ENCODE data around the gene PDIA3. TPM values are rescaled to one million over a fixed set of nuclear protein-coding genes. Genes with fewer than 3 reads are reported as not detected.
A peak's percentile ranks its signal among the peaks of the same experiment; 100 is the strongest.

Gene PDIA3
- total RNA-seq, 4 donors from 2014 or later = 29.5 to 115 (median 98.6) TPM

DNA sequence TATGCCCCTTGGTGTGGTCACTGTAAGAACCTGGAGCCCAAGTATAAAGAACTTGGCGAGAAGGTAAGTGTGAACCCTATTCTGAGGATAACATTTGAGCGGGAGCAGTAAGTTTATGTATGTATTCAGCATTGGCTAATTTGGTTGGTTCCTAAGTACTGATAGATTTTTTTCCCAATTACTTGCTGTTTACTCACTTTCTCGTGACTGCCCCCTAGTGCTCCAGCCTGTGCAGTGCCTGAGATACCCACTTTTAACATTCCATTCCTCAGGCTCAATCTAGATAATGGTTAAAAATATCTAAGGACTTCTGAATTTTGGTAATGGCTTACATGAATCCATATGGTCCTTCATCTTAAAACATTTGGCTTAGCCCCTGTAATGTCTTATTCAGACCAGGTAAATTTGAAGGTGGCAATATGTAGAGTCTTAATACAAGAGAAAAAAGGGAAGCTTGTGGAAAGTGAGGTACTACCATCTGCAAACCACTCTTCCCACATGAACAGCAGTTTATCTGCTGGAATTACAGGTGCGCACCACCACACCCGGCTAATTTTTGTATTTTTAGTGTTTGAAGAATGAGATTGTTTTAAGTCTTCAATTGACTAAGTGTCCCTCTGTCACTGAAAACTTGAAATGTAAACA, 23.5 kb downstream of the PDIA3 start:
- H3K4me1 ChIP-seq = peaks cover 0 to 10% (median 2%) of the 10 kb centered on the region in 4 donors
- DNase-seq = peak; percentile 63
- no peaks in the 10 kb centered on the region for H3K27me3 ChIP-seq
- peaks cover 0 to 80% (median 40%) of the 10 kb centered on the region in 4 donors for H3K36me3 ChIP-seq
- H3K27ac ChIP-seq = no peak overlapping the region
- 61 to 64% methylated on average over 3 to 5 of the region's 5 CpGs for WGBS, 2 donors (ENCODE audit: low coverage in 1 of 2)
- in situ Hi-C loops (cut with MboI; ENCODE audit: low pct_ligation_motif_present in 1 of 4, low pct_unique_long_range_greater_than_20kb in 1 of 4, low sequenced_read_pairs in 3 of 4) (no loop called here), intact Hi-C loops (cut with DNase I; ENCODE audit: low total_unique reads) (no loop called here)
- TF ChIP-seq POLR2AphosphoS5 (IDR thresholded peaks at IDR 0.05) = no peak
- TF ChIP-seq, protein P1, sequence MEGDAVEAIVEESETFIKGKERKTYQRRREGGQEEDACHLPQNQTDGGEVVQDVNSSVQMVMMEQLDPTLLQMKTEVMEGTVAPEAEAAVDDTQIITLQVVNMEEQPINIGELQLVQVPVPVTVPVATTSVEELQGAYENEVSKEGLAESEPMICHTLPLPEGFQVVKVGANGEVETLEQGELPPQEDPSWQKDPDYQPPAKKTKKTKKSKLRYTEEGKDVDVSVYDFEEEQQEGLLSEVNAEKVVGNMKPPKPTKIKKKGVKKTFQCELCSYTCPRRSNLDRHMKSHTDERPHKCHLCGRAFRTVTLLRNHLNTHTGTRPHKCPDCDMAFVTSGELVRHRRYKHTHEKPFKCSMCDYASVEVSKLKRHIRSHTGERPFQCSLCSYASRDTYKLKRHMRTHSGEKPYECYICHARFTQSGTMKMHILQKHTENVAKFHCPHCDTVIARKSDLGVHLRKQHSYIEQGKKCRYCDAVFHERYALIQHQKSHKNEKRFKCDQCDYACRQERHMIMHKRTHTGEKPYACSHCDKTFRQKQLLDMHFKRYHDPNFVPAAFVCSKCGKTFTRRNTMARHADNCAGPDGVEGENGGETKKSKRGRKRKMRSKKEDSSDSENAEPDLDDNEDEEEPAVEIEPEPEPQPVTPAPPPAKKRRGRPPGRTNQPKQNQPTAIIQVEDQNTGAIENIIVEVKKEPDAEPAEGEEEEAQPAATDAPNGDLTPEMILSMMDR (IDR thresholded peaks at IDR 0.05) = peak; percentile 69 to 83 (median 76)
- H3K4me3 ChIP-seq = no peak overlapping the region
- H3K9me3 ChIP-seq = no peaks in the 10 kb centered on the region

DNA sequence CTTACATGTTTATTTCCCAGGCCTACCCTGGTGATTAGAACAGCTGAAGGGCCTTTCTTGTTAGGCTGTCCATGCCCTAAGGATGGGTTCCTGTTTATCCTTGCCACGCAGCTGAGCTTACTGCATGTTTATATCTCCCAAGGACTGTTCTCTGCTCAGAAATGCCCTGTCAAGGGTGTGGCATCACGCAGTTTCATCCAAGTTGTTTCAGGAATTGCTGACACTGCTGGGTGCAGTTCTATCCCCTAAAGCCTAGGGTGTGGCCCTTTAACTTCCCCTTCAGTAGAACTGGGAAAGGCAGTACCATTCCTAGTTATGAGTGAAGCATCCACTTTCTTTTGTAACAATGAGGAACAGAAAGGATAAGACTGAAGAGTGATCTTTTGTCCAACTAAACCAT, 25.6 kb downstream of the PDIA3 start:
- Histone ChIP-seq H3K4me1 (peaks cover 0 to 25% (median 8%) of the 10 kb centered on the region in 4 donors), H3K36me3 (peaks cover 0 to 60% (median 29%) of the 10 kb centered on the region in 4 donors), H3K4me3 (no peak overlapping the region), H3K27me3 (no peaks in the 10 kb centered on the region), H3K9me3 (no peaks in the 10 kb centered on the region), H3K27ac (peak overlapping the region in 3 of 4 donors; percentile 26 to 37 (median 28))
- TF ChIP-seq POLR2A (IDR thresholded peaks at IDR 0.05) (no peak), POLR2AphosphoS5 (IDR thresholded peaks at IDR 0.05) (no peak), EP300 (IDR thresholded peaks at IDR 0.05; ENCODE audit: low read depth) (no peak)
- TF ChIP-seq, protein P1 (IDR thresholded peaks at IDR 0.05) = no peak
- in situ Hi-C loops (cut with MboI; ENCODE audit: low pct_ligation_motif_present in 1 of 4, low pct_unique_long_range_greater_than_20kb in 1 of 4, low sequenced_read_pairs in 3 of 4) = no loop called here
- no peak for DNase-seq
- WGBS, 2 donors (ENCODE audit: low coverage in 1 of 2) = 31 to 38% methylated on average over 2 of the region's 2 CpGs
- intact Hi-C loops (cut with DNase I; ENCODE audit: low total_unique reads) = no loop called here

DNA sequence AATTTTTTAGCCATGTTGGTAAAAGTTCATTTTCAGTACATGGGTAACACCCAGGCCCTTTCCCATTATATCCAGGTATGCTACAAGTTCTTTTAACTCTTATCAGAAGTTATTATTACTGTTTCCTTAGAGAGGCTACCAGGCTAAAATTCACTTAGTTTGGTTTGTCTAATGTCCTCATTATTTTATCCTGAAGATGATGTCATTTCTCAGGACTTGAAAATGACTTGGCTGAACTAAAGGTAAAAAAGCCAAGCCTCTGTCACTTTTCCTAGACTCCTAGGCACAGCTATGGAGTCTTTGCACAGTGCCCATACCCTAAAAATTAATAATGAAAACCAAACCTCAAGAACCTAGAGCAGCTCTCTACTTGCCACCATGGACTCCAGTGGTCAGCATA, 26.4 kb downstream of the PDIA3 start:
- peaks cover 0 to 53% (median 25%) of the 10 kb centered on the region in 4 donors for H3K36me3 ChIP-seq
- TF ChIP-seq POLR2A (IDR thresholded peaks at IDR 0.05) = no peak
- TF ChIP-seq, protein P1 (IDR thresholded peaks at IDR 0.05) = no peak
- no peak for TF ChIP-seq EP300 (IDR thresholded peaks at IDR 0.05; ENCODE audit: low read depth)
- TF ChIP-seq POLR2AphosphoS5 (IDR thresholded peaks at IDR 0.05) = no peak
- peak overlapping the region in 1 of 4 donors; percentile 37 for H3K27ac ChIP-seq
- no peaks in the 10 kb centered on the region for H3K27me3 ChIP-seq
- intact Hi-C loops (cut with DNase I; ENCODE audit: low total_unique reads) = no loop called here
- H3K4me3 ChIP-seq = no peak overlapping the region
- no peaks in the 10 kb centered on the region for H3K9me3 ChIP-seq
- in situ Hi-C loops (cut with MboI; ENCODE audit: low pct_ligation_motif_present in 1 of 4, low pct_unique_long_range_greater_than_20kb in 1 of 4, low sequenced_read_pairs in 3 of 4) = no loop called here
- peaks cover 0 to 27% (median 10%) of the 10 kb centered on the region in 4 donors for H3K4me1 ChIP-seq
- no peak for DNase-seq

DNA sequence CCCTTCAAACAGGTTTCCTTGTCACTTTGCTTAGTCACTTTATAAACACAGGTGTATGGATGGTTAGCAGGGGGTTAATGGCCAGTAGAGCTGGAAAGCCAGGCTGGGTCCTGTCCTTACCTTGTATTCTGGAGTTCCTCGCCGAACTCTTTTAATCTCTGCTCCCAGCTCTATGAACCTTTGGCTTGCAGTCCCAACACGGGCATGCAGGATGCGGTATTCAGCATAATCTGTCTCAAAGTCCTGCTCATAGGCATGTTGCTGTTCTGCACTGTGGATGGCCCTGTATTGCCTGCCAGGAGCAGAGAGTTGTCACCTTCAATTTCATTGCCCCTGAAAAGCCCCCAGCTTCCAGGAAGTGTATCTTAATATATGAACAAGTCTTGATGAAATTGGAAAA, 27.8 kb downstream of the PDIA3 start:
- peak overlapping the region in 1 of 4 donors; percentile 94 for H3K27ac ChIP-seq

More for the DNA sequence above, 27.8 kb downstream of the PDIA3 start:
- Histone ChIP-seq H3K36me3 (peaks cover 0 to 39% (median 19%) of the 10 kb centered on the region in 4 donors), H3K4me3 (no peak overlapping the region), H3K4me1 (peaks cover 0 to 33% (median 17%) of the 10 kb centered on the region in 4 donors), H3K9me3 (no peaks in the 10 kb centered on the region), H3K27me3 (no peaks in the 10 kb centered on the region)
- in situ Hi-C loops (cut with MboI; ENCODE audit: low pct_ligation_motif_present in 1 of 4, low pct_unique_long_range_greater_than_20kb in 1 of 4, low sequenced_read_pairs in 3 of 4) (no loop called here), intact Hi-C loops (cut with DNase I; ENCODE audit: low total_unique reads) (no loop called here)
- no peak for DNase-seq
- 81 to 83% methylated on average over 4 of the region's 4 CpGs for WGBS, 2 donors (ENCODE audit: low coverage in 1 of 2)
- TF ChIP-seq, protein P1 (IDR thresholded peaks at IDR 0.05) = no peak
- TF ChIP-seq EP300 (IDR thresholded peaks at IDR 0.05; ENCODE audit: low read depth) (no peak), POLR2A (IDR thresholded peaks at IDR 0.05) (no peak), POLR2AphosphoS5 (IDR thresholded peaks at IDR 0.05) (no peak)

Data from transverse colon (tissue), 4 donors.